Kidney (tissue), 14 donors: Measurements from ENCODE around the gene POLA2. TPM values are rescaled to one million over a fixed set of nuclear protein-coding genes. Genes with fewer than 3 reads are reported as not detected.

ENCODE experiments used
- DNase-seq, 5 donors: peaks; one replicate each; pipeline ENCODE4 v3.0.0-alpha.2; 2013 to 2020
- FAIRE-seq: peaks from 2 replicates; lab custom pipeline; 2012; peaks lifted over from hg19 to GRCh38; lab: Jason Lieb, UNC
- H3K27ac ChIP-seq, 2 donors: one replicate each; pipeline ENCODE4 v1.7.0; 2013; ENCODE audit warnings: low read depth in 2 of 2, low read length in 2 of 2, inconsistent platforms in 1 of 2
- H3K27me3 ChIP-seq: one replicate; pipeline ENCODE4 v1.7.1; 2013; ENCODE audit warnings: low read length, inconsistent platforms; ENCODE audit not compliant: control insufficient read depth, insufficient read depth
- H3K36me3 ChIP-seq, 3 donors: one replicate each; pipeline versions ENCODE4 v1.7.0 to v1.7.1; 2013; ENCODE audit warnings: low read length in 3 of 3, control low read depth in 1 of 3, inconsistent platforms in 1 of 3; ENCODE audit not compliant: insufficient read depth in 3 of 3, control insufficient read depth in 2 of 3
- H3K4me1 ChIP-seq, 3 donors: one replicate each; pipeline versions ENCODE4 v1.7.0 to v1.7.1; 2013; ENCODE audit warnings: low read length in 3 of 3, inconsistent platforms in 1 of 3, low read depth in 1 of 3; ENCODE audit not compliant: control insufficient read depth in 2 of 3, insufficient read depth in 2 of 3
- H3K4me3 ChIP-seq, 3 donors: one replicate each; pipeline versions ENCODE4 v1.7.0 to v1.8.1; 2013; ENCODE audit warnings: low read length in 3 of 3, control low read depth in 1 of 3, inconsistent platforms in 1 of 3
- H3K9ac ChIP-seq, 3 donors: one replicate each; pipeline versions ENCODE4 v1.7.0 to v1.7.1; 2013; ENCODE audit warnings: low read length in 3 of 3, control low read depth in 1 of 3, inconsistent platforms in 1 of 3
- H3K9me3 ChIP-seq, 3 donors: one replicate each; pipeline versions ENCODE4 v1.7.0 to v1.7.1; 2013; ENCODE audit warnings: low read length in 3 of 3, control low read depth in 1 of 3, inconsistent platforms in 1 of 3; ENCODE audit not compliant: control insufficient read depth in 2 of 3, insufficient read depth in 1 of 3
- CTCF ChIP-seq: IDR thresholded peaks from 3 replicates; pipeline ENCODE4 v1.5.1; 2012; ENCODE audit warnings: mild to moderate bottlenecking, moderate library complexity, borderline replicate concordance; ENCODE audit not compliant: insufficient read depth; ENCODE audit errors: extremely low read depth
- intact Hi-C: fragments of 100-400 bp; cut with DNase I; formaldehyde crosslinking; loops from one replicate; pipeline ENCODE4 v1.11.1; 2022
- polyA plus RNA-seq: library from polyadenylated mRNA; stranded (reverse); fragments of 350-450 nt; fragmentation: Illumina TruSeq; extraction: RNeasy Lipid Tissue Mini Kit (QIAGEN cat#74804); gene quantifications from one replicate; pipeline ENCODE4 v1.2.3, GENCODE V29; 2014; ENCODE audit warnings: low read depth, low replicate concordance; ENCODE audit not compliant: insufficient read depth
- total RNA-seq: library from RNA; stranded (reverse); fragmentation: NEBNext Ultra II Directional; extraction: Animal tissue kit (Norgen Biotek cat#: 25700); gene quantifications from one replicate; pipeline ENCODE4 v1.2.1, GENCODE V29; 2021
- donor health status: control.
- donor health status: control.
- donor health status: control.
- donor health status: control.
- donor health status: control.
- donor health status: DM: yes; HTN: yes; CAD: no.
- donor health status: Normal renal cell carcinoma (clear cell type).

The POLA2 gene
- total and polyA plus RNA-seq, 2 donors from 2014 or later = 6.5 to 13.6 TPM

- intact Hi-C loops = loop anchor here (5.0 kb wide), 1 partner anchor 51 kb away; no protein-coding TSS in a partner anchor
- Histone ChIP-seq H3K27me3 (no peaks in the 10 kb centered on the region), H3K36me3 (no peaks in the 10 kb centered on the region), H3K4me3 (peak overlapping the region in 1 of 3 donors; percentile 28), H3K27ac (peak overlapping the region in 1 of 2 donors; percentile 65), H3K4me1 (peaks cover 4 to 11% (median 5%) of the 10 kb centered on the region in 3 donors), H3K9ac (no peak overlapping the region), H3K9me3 (no peaks in the 10 kb centered on the region)
- DNase-seq (peak in 1 of 5 donors; percentile 49), FAIRE-seq (no peak)
- TF ChIP-seq CTCF = no peak
These were observed 14.1 kb downstream of the POLA2 start for GRCh38 chr11:65275906-65276305.

GRCh38 chr11:65277631-65278277 is 16.0 kb downstream of the POLA2 start:
- Histone ChIP-seq H3K36me3 (peaks cover 0 to 6% (median 5%) of the 10 kb centered on the region in 3 donors), H3K4me3 (no peak overlapping the region), H3K27me3 (no peaks in the 10 kb centered on the region), H3K4me1 (peaks cover 4 to 11% (median 5%) of the 10 kb centered on the region in 3 donors), H3K9me3 (no peaks in the 10 kb centered on the region), H3K9ac (no peak overlapping the region), H3K27ac (no peak overlapping the region)
- no peak for TF ChIP-seq CTCF
- DNase-seq = no peak
- intact Hi-C loops = loop anchor here (5.0 kb wide), 1 partner anchor 50 kb away; no protein-coding TSS in a partner anchor
- no peak for FAIRE-seq

- no peak for TF ChIP-seq CTCF
- intact Hi-C loops = loop anchor here (5.0 kb wide), 1 partner anchor 49 kb away; no protein-coding TSS in a partner anchor
- H3K9ac ChIP-seq = no peak overlapping the region
- DNase-seq (no peak), FAIRE-seq (no peak)
- H3K27me3 ChIP-seq = no peaks in the 10 kb centered on the region
- peak overlapping the region in 1 of 2 donors; percentile 10 for H3K27ac ChIP-seq
- H3K9me3 ChIP-seq = no peaks in the 10 kb centered on the region
- H3K4me3 ChIP-seq = no peak overlapping the region
- peaks cover 0 to 6% (median 5%) of the 10 kb centered on the region in 3 donors for H3K36me3 ChIP-seq
- peaks cover 4 to 11% (median 5%) of the 10 kb centered on the region in 3 donors for H3K4me1 ChIP-seq
These were observed 16.6 kb downstream of the POLA2 start for GRCh38 chr11:65278356-65278755.
